ENCODE results near the gene CSMD2.

DNA sequence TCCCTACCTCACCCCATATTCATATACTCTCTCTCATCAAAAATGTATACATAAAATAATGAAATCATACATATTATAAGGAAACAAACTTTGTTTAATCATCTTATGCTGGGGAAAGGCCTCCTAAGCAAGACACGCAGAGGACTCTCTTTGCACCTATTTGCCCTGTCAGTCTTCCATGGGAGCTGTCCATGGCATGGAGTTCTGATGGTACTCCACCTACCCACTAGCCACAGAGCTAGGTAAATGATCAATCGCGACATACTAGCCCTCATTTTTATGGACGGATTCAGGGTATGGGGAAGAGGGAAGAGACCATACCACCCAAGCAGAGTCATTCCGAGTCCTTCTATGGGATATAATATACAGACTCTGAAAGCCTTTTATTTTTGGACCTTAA, 131.0 kb downstream of the CSMD2 start:
- TF ChIP-seq, protein P1, sequence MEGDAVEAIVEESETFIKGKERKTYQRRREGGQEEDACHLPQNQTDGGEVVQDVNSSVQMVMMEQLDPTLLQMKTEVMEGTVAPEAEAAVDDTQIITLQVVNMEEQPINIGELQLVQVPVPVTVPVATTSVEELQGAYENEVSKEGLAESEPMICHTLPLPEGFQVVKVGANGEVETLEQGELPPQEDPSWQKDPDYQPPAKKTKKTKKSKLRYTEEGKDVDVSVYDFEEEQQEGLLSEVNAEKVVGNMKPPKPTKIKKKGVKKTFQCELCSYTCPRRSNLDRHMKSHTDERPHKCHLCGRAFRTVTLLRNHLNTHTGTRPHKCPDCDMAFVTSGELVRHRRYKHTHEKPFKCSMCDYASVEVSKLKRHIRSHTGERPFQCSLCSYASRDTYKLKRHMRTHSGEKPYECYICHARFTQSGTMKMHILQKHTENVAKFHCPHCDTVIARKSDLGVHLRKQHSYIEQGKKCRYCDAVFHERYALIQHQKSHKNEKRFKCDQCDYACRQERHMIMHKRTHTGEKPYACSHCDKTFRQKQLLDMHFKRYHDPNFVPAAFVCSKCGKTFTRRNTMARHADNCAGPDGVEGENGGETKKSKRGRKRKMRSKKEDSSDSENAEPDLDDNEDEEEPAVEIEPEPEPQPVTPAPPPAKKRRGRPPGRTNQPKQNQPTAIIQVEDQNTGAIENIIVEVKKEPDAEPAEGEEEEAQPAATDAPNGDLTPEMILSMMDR (IDR thresholded peaks at IDR 0.05 in 2 of 3, conservative IDR thresholded peaks at IDR 0.05 in 1 of 3; ENCODE audit: borderline replicate concordance in 1 of 3, insufficient read depth in 1 of 3, low read depth in 2 of 3, low read length in 2 of 3), result no peak
- no peak for TF ChIP-seq CEBPB (IDR thresholded peaks at IDR 0.05; ENCODE audit: low read depth)
- no peak for TF ChIP-seq EZH2 (IDR thresholded peaks at IDR 0.05)
- no peak for TF ChIP-seq JUND (IDR thresholded peaks at IDR 0.05)
- TF ChIP-seq, protein P2, sequence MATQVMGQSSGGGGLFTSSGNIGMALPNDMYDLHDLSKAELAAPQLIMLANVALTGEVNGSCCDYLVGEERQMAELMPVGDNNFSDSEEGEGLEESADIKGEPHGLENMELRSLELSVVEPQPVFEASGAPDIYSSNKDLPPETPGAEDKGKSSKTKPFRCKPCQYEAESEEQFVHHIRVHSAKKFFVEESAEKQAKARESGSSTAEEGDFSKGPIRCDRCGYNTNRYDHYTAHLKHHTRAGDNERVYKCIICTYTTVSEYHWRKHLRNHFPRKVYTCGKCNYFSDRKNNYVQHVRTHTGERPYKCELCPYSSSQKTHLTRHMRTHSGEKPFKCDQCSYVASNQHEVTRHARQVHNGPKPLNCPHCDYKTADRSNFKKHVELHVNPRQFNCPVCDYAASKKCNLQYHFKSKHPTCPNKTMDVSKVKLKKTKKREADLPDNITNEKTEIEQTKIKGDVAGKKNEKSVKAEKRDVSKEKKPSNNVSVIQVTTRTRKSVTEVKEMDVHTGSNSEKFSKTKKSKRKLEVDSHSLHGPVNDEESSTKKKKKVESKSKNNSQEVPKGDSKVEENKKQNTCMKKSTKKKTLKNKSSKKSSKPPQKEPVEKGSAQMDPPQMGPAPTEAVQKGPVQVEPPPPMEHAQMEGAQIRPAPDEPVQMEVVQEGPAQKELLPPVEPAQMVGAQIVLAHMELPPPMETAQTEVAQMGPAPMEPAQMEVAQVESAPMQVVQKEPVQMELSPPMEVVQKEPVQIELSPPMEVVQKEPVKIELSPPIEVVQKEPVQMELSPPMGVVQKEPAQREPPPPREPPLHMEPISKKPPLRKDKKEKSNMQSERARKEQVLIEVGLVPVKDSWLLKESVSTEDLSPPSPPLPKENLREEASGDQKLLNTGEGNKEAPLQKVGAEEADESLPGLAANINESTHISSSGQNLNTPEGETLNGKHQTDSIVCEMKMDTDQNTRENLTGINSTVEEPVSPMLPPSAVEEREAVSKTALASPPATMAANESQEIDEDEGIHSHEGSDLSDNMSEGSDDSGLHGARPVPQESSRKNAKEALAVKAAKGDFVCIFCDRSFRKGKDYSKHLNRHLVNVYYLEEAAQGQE (IDR thresholded peaks at IDR 0.05; ENCODE audit: low read depth), result peak; percentile 19; the same call in 1 of the 2 replicates
- no peak for TF ChIP-seq POLR2A (IDR thresholded peaks at IDR 0.05; ENCODE audit: borderline replicate concordance, extremely low read depth, insufficient read depth, insufficient read length)
- no peak for TF ChIP-seq TCF7L2 (IDR thresholded peaks at IDR 0.05; ENCODE audit: borderline replicate concordance, extremely low read depth, insufficient read depth, insufficient read length)
- TF ChIP-seq ZNF274 (IDR thresholded peaks at IDR 0.05; ENCODE audit: low read depth, low read length), result no peak
- TF ChIP-seq RAD21 (IDR thresholded peaks at IDR 0.05; ENCODE audit: low read depth), result no peak
